ENCODE data around the gene BTBD17.

BTBD17 gene

DNA sequence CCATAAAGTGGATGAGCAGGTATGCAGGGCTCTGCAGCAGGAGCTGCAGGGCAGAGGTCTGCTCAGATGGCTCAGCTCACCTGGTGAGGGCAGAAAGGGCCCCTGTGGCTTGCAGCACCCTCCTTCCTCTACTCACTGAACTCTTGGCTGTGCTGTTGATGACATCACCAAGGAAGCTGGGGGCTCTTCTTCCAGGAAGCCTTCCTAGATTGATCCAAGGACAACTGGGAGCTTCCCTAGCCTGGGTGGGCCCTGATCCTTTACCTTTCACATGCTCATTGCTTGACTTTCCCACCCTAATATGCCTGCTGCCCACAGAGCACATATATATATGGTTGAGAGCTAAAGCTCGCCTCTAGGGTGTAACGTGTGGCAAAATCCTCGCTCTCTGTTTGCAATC, 33.2 kb downstream of the BTBD17 start:
- WGBS, 2 donors (ENCODE audit: extremely low coverage in 2 of 2, insufficient read length in 2 of 2, insufficient replicate concordance in 1 of 2) = no CpG with 5 or more reads among the region's 3 CpGs
- no peak overlapping the region for H3K9ac ChIP-seq (ENCODE audit: low read depth, low read length, poor library complexity)
- peaks cover 10 to 15% of the 10 kb centered on the region in 2 donors for H3K4me1 ChIP-seq (ENCODE audit: control insufficient read depth in 2 of 2, insufficient read depth in 1 of 2, low read depth in 1 of 2, low read length in 2 of 2)
- no peak overlapping the region for H3K14ac ChIP-seq (ENCODE audit: low read length)
- H3K4ac ChIP-seq (ENCODE audit: low read length) = no peak overlapping the region
- H3K27ac ChIP-seq (replicated peaks; ENCODE audit: low read length) = no peak overlapping the region
- no peaks in the 10 kb centered on the region for H3K36me3 ChIP-seq (replicated peaks in 1 of 2; ENCODE audit: control insufficient read depth in 2 of 2, insufficient read depth in 2 of 2, low read length in 2 of 2)
- no peaks in the 10 kb centered on the region for H3K79me1 ChIP-seq (ENCODE audit: low read depth, low read length)
- no peak overlapping the region for H2BK120ac ChIP-seq (ENCODE audit: low read depth, low read length)
- no peak overlapping the region for H2AFZ ChIP-seq (ENCODE audit: low read length)
- H2AK5ac ChIP-seq (ENCODE audit: low read depth, low read length) = peak overlapping the region; percentile 86
- H2BK12ac ChIP-seq (ENCODE audit: low read length) = no peak overlapping the region
- H3K9me3 ChIP-seq (replicated peaks in 1 of 2; ENCODE audit: control insufficient read depth in 2 of 2, insufficient read depth in 1 of 2, low read depth in 1 of 2, low read length in 2 of 2) = no peaks in the 10 kb centered on the region
- DNase-seq (ENCODE audit: low spot score) = no peak
- no peak overlapping the region for H2BK5ac ChIP-seq (ENCODE audit: low read length)
- no peak overlapping the region for H4K91ac ChIP-seq (ENCODE audit: low read depth, low read length, poor library complexity)
- H3K18ac ChIP-seq (ENCODE audit: low read length) = no peak overlapping the region
- peak overlapping the region; percentile 14 for H2BK15ac ChIP-seq (ENCODE audit: low read length)
- H3K4me2 ChIP-seq (ENCODE audit: insufficient read depth, low read length, poor library complexity, severe bottlenecking) = no peak overlapping the region
- no peak overlapping the region for H4K8ac ChIP-seq (ENCODE audit: low read depth, low read length)
- H3K23ac ChIP-seq (ENCODE audit: low read depth, low read length, poor library complexity) = no peak overlapping the region
- H3K4me3 ChIP-seq (ENCODE audit: low read length in 2 of 2) = no peak overlapping the region
- peaks cover 6 to 86% (median 19%) of the 10 kb centered on the region in 3 experiments for H3K27me3 ChIP-seq (ENCODE audit: control insufficient read depth in 3 of 3, insufficient read depth in 3 of 3, low read depth in 1 of 3, low read length in 3 of 3)

DNA sequence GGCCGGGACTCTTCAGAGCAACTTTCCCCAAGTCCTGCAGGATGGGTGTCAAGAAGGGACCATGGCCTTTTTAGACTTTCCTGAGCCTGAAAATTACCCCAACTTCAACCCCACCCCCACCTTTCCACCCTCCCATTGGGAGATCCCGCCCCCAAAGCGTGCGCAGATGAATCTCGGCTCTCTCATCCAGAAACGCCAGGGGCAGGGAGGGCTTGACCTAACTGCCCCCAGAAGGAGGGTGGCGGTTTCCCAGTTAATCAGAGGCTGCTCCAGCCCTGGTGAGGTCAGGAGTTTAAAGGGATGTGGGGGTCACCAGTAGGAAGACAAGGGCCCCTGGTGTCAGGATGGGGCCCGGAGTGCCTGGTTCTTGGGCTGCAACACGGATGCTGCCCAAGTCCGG, 35.2 kb downstream of the BTBD17 start:
- WGBS, 2 donors (ENCODE audit: extremely low coverage in 2 of 2, insufficient read length in 2 of 2, insufficient replicate concordance in 1 of 2) = no CpG with 5 or more reads among the region's 10 CpGs
- no peaks in the 10 kb centered on the region for H3K36me3 ChIP-seq (replicated peaks in 1 of 2; ENCODE audit: control insufficient read depth in 2 of 2, insufficient read depth in 2 of 2, low read length in 2 of 2)
- H3K4me1 ChIP-seq (ENCODE audit: control insufficient read depth in 2 of 2, insufficient read depth in 1 of 2, low read depth in 1 of 2, low read length in 2 of 2) = peaks cover 10 to 12% of the 10 kb centered on the region in 2 donors
- no peaks in the 10 kb centered on the region for H3K79me1 ChIP-seq (ENCODE audit: low read depth, low read length)
- H2AK5ac ChIP-seq (ENCODE audit: low read depth, low read length) = peak overlapping the region; percentile 69
- H3K4me3 ChIP-seq (ENCODE audit: low read length in 2 of 2) = peak overlapping the region; percentile 34 to 76
- H3K27me3 ChIP-seq (ENCODE audit: control insufficient read depth in 3 of 3, insufficient read depth in 3 of 3, low read depth in 1 of 3, low read length in 3 of 3) = peaks cover 6 to 83% (median 19%) of the 10 kb centered on the region in 3 experiments
- no peak overlapping the region for H2BK5ac ChIP-seq (ENCODE audit: low read length)
- no peak for DNase-seq (ENCODE audit: low spot score)
- H2BK12ac ChIP-seq (ENCODE audit: low read length) = no peak overlapping the region
- H2BK15ac ChIP-seq (ENCODE audit: low read length) = peak overlapping the region; percentile 69
- H3K4me2 ChIP-seq (ENCODE audit: insufficient read depth, low read length, poor library complexity, severe bottlenecking) = peak overlapping the region; percentile 93
- H3K14ac ChIP-seq (ENCODE audit: low read length) = peak overlapping the region; percentile 63
- H2BK120ac ChIP-seq (ENCODE audit: low read depth, low read length) = no peak overlapping the region
- peak overlapping the region; percentile 79 for H3K9ac ChIP-seq (ENCODE audit: low read depth, low read length, poor library complexity)
- H3K9me3 ChIP-seq (replicated peaks in 1 of 2; ENCODE audit: control insufficient read depth in 2 of 2, insufficient read depth in 1 of 2, low read depth in 1 of 2, low read length in 2 of 2) = no peaks in the 10 kb centered on the region
- no peak overlapping the region for H4K8ac ChIP-seq (ENCODE audit: low read depth, low read length)
- peak overlapping the region; percentile 74 for H2AFZ ChIP-seq (ENCODE audit: low read length)
- no peak overlapping the region for H3K4ac ChIP-seq (ENCODE audit: low read length)
- peak overlapping the region; percentile 95 for H3K23ac ChIP-seq (ENCODE audit: low read depth, low read length, poor library complexity)
- no peak overlapping the region for H3K27ac ChIP-seq (replicated peaks; ENCODE audit: low read length)
- H3K18ac ChIP-seq (ENCODE audit: low read length) = peak overlapping the region; percentile 87
- no peak overlapping the region for H4K91ac ChIP-seq (ENCODE audit: low read depth, low read length, poor library complexity)

DNA sequence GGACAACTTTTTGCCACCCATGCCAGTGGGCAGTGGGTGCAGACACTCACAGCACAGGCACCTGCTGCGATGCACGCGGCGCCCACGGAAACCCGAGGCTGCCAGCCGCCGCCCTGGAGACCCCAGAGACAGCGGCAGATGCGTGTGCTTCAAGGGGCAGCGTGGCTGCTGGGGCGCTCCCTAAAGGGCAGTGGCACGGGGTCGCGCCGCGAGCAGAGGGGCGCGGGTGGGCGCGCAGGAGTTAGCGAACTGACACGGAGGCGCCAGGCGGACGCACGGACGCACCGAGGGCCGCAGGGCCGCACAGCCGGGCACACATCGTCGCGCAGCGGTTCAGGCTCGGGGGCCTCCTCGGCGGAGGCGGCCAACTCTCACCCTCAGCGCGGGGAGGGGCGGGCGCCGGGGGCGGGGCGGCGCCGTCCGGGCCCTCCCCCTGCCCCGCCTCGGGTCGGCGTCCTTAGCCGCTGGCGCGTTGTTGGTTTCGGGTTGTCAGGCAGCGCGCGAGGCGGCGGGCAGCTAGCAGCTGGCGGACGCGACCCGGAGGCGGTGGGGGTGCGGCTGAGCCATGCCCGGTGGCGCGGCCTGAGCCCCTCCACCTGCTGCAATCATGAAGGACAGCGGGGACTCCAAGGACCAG, 35.8 kb downstream of the BTBD17 start, which contains the start of gene KIF19:
TSS of gene KIF19 (plus strand) at position 484 of the 637 bp plus-strand sequence. CDS start at position 608, 124 bp downstream.
- peak within 1 kb of the TSS; percentile 97 for H2AK5ac ChIP-seq (ENCODE audit: low read depth, low read length)
- H2AFZ ChIP-seq (ENCODE audit: low read length) = peak within 1 kb of the TSS; percentile 74
- H4K91ac ChIP-seq (ENCODE audit: low read depth, low read length, poor library complexity) = peak within 1 kb of the TSS; percentile 48
- peaks cover 6 to 78% (median 19%) of the 10 kb centered on the region in 3 experiments for H3K27me3 ChIP-seq (ENCODE audit: control insufficient read depth in 3 of 3, insufficient read depth in 3 of 3, low read depth in 1 of 3, low read length in 3 of 3)
- peak within 1 kb of the TSS; percentile 11 for H2BK5ac ChIP-seq (ENCODE audit: low read length)
- H3K4ac ChIP-seq (ENCODE audit: low read length) = peak within 1 kb of the TSS; percentile 79
- H3K14ac ChIP-seq (ENCODE audit: low read length) = peak within 1 kb of the TSS; percentile 86
- peak within 1 kb of the TSS; percentile 95 for H3K23ac ChIP-seq (ENCODE audit: low read depth, low read length, poor library complexity)
- H4K8ac ChIP-seq (ENCODE audit: low read depth, low read length) = peak within 1 kb of the TSS; percentile 32
- H3K9ac ChIP-seq (ENCODE audit: low read depth, low read length, poor library complexity) = peak within 1 kb of the TSS; percentile 88
- no peaks in the 10 kb centered on the region for H3K9me3 ChIP-seq (replicated peaks in 1 of 2; ENCODE audit: control insufficient read depth in 2 of 2, insufficient read depth in 1 of 2, low read depth in 1 of 2, low read length in 2 of 2)
- H3K4me3 ChIP-seq (ENCODE audit: low read length in 2 of 2) = peak within 1 kb of the TSS; percentile 34 to 76
- peak within 1 kb of the TSS; percentile 84 for H2BK15ac ChIP-seq (ENCODE audit: low read length)
- H3K4me2 ChIP-seq (ENCODE audit: insufficient read depth, low read length, poor library complexity, severe bottlenecking) = peak within 1 kb of the TSS; percentile 93
- WGBS, 2 donors (ENCODE audit: extremely low coverage in 2 of 2, insufficient read length in 2 of 2, insufficient replicate concordance in 1 of 2) = no CpG with 5 or more reads among the region's 73 CpGs
- H2BK12ac ChIP-seq (ENCODE audit: low read length) = peak within 1 kb of the TSS; percentile 96
- peak within 1 kb of the TSS; percentile 96 for H3K18ac ChIP-seq (ENCODE audit: low read length)
- peak; percentile 52 for DNase-seq (ENCODE audit: low spot score)
- no peaks in the 10 kb centered on the region for H3K79me1 ChIP-seq (ENCODE audit: low read depth, low read length)
- no peak within 1 kb of the TSS for H3K27ac ChIP-seq (replicated peaks; ENCODE audit: low read length)
- no peaks in the 10 kb centered on the region for H3K36me3 ChIP-seq (replicated peaks in 1 of 2; ENCODE audit: control insufficient read depth in 2 of 2, insufficient read depth in 2 of 2, low read length in 2 of 2)
- H2BK120ac ChIP-seq (ENCODE audit: low read depth, low read length) = peak within 1 kb of the TSS; percentile 85
- H3K4me1 ChIP-seq (ENCODE audit: control insufficient read depth in 2 of 2, insufficient read depth in 1 of 2, low read depth in 1 of 2, low read length in 2 of 2) = peaks cover 10 to 12% of the 10 kb centered on the region in 2 donors

DNA sequence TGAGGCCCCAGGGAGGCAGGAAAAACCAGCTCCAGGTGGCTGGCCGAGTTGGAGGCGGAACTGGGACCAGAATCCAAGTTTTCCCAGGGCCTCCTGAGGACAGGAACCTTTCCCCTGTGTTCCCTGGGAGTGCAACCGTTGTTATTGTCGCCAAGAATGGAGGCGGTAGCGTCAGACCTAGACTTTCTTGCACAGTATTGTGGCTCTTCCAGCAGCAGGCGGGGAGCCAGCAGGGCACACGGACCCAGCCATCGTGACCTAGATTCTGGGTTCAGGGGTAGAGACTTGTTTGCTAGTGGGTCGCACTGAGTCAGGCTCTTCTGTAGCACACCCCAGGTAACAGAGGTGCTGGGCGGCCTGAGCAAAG, 36.3 kb downstream of the BTBD17 start:
- Histone ChIP-seq H3K36me3 (replicated peaks in 1 of 2; ENCODE audit: control insufficient read depth in 2 of 2, insufficient read depth in 2 of 2, low read length in 2 of 2) (no peaks in the 10 kb centered on the region), H2BK15ac (ENCODE audit: low read length) (peak overlapping the region; percentile 84), H2BK5ac (ENCODE audit: low read length) (peak overlapping the region; percentile 11), H3K9me3 (replicated peaks in 1 of 2; ENCODE audit: control insufficient read depth in 2 of 2, insufficient read depth in 1 of 2, low read depth in 1 of 2, low read length in 2 of 2) (no peaks in the 10 kb centered on the region), H2BK12ac (ENCODE audit: low read length) (peak overlapping the region; percentile 96), H3K9ac (ENCODE audit: low read depth, low read length, poor library complexity) (peak overlapping the region; percentile 88), H2BK120ac (ENCODE audit: low read depth, low read length) (peak overlapping the region; percentile 85), H3K27me3 (ENCODE audit: control insufficient read depth in 3 of 3, insufficient read depth in 3 of 3, low read depth in 1 of 3, low read length in 3 of 3) (peaks cover 6 to 78% (median 19%) of the 10 kb centered on the region in 3 experiments), H4K91ac (ENCODE audit: low read depth, low read length, poor library complexity) (peak overlapping the region; percentile 48), H3K18ac (ENCODE audit: low read length) (peak overlapping the region; percentile 96), H3K23ac (ENCODE audit: low read depth, low read length, poor library complexity) (peak overlapping the region; percentile 95), H3K79me1 (ENCODE audit: low read depth, low read length) (no peaks in the 10 kb centered on the region), H4K8ac (ENCODE audit: low read depth, low read length) (peak overlapping the region; percentile 32), H3K4me2 (ENCODE audit: insufficient read depth, low read length, poor library complexity, severe bottlenecking) (peak overlapping the region; percentile 93), H3K4me1 (ENCODE audit: control insufficient read depth in 2 of 2, insufficient read depth in 1 of 2, low read depth in 1 of 2, low read length in 2 of 2) (peaks cover 10 to 12% of the 10 kb centered on the region in 2 donors), H2AFZ (ENCODE audit: low read length) (peak overlapping the region; percentile 74), H2AK5ac (ENCODE audit: low read depth, low read length) (peak overlapping the region; percentile 97), H3K4ac (ENCODE audit: low read length) (peak overlapping the region; percentile 79), H3K27ac (replicated peaks; ENCODE audit: low read length) (no peak overlapping the region), H3K14ac (ENCODE audit: low read length) (peak overlapping the region; percentile 86), H3K4me3 (ENCODE audit: low read length in 2 of 2) (peak overlapping the region in 1 of 2 donors; percentile 73)
- no CpG with 5 or more reads among the region's 11 CpGs for WGBS, 2 donors (ENCODE audit: extremely low coverage in 2 of 2, insufficient read length in 2 of 2, insufficient replicate concordance in 1 of 2)
- DNase-seq (ENCODE audit: low spot score) = no peak
